GM12878 (cell line): ENCODE measurements around the gene PLEKHM3. TPM values are rescaled to one million over a fixed set of nuclear protein-coding genes. Genes with fewer than 3 reads are reported as not detected.

Experiments
- polyA plus RNA-seq, 11 experiments: library from polyadenylated mRNA; depleted of rRNA in 4 of 11; unstranded in 6 of 11; stranded (reverse) in 5 of 11; fragments of >200 nt; fragmentation: Nextera tagmentation in 4 of 11; fragmentation: Illumina TruSeq in 1 of 11; extraction: Ambion mirVana in 4 of 11; extraction: Trizol in 1 of 11; gene quantifications; 1 replicate in 1 of 11; 2 replicates in 10 of 11; pipeline versions ENCODE4 v1.2.1 to v1.2.3, GENCODE V29; 2011 to 2016; ENCODE audit warnings: inconsistent platforms in 2 of 11, missing spikeins in 2 of 11, low read depth in 1 of 11
- small RNA-seq: library from RNA; depleted of rRNA; stranded (forward); fragments of <200 nt; gene quantifications from one replicate; pipeline ENCODE3, GENCODE V24; 2014
- total RNA-seq, 4 experiments: library from RNA; depleted of rRNA in 3 of 4; stranded (reverse); fragments of >200 nt in 3 of 4; fragmentation: Illumina TruSeq in 1 of 4; extraction: Trizol in 1 of 4; gene quantifications; 2 replicates each; pipeline versions ENCODE4 v1.2.1 to v1.2.3, GENCODE V29; 2013 to 2021

The PLEKHM3 gene
- total and polyA plus RNA-seq, 10 of the 15 experiments (the other 5 are each of a cell fraction or from before 2014, with no cell fraction given) = 1.4 to 5.6 (median 3.0) TPM

Small RNAs within 50 kb of the gene (small RNA-seq; reads per million reads assigned to genes)
- not detected for gene RNA5SP116
- not detected for gene RNU6-360P

Other genes starting within 250 kb of the PLEKHM3 start
- gene CRYGD, start 99.0 kb upstream of the PLEKHM3 start, total RNA-seq (2014; rRNA removed) = not detected in 2 replicates
- not detected in 2 replicates for gene CRYGD, start 99.0 kb upstream of the PLEKHM3 start, total RNA-seq (2014; rRNA removed; fragmentation: Illumina TruSeq; extraction: Trizol)
- not detected in 2 replicates for gene CRYGD, start 99.0 kb upstream of the PLEKHM3 start, total RNA-seq (2021)
- gene CRYGD, start 99.0 kb upstream of the PLEKHM3 start, polyA plus RNA-seq (2011; rRNA removed) = not detected in 2 replicates
- not detected in 2 replicates for gene CRYGD, start 99.0 kb upstream of the PLEKHM3 start, polyA plus RNA-seq (2014; fragmentation: Illumina TruSeq; extraction: Trizol)
- not detected for gene CRYGD, start 99.0 kb upstream of the PLEKHM3 start, polyA plus RNA-seq (2014; fragmentation: Nextera tagmentation; extraction: Ambion mirVana)
- not detected in 2 replicates for gene CRYGD, start 99.0 kb upstream of the PLEKHM3 start, polyA plus RNA-seq (2014; rRNA removed)
- not detected for gene CRYGD, start 99.0 kb upstream of the PLEKHM3 start, polyA plus RNA-seq (2016; fragmentation: Nextera tagmentation; extraction: Ambion mirVana)
- not detected in 2 replicates for gene CRYGC, start 104.3 kb upstream of the PLEKHM3 start, total RNA-seq (2014; rRNA removed)
- gene CRYGC, start 104.3 kb upstream of the PLEKHM3 start, total RNA-seq (2014; rRNA removed; fragmentation: Illumina TruSeq; extraction: Trizol) = not detected in 2 replicates
- gene CRYGC, start 104.3 kb upstream of the PLEKHM3 start, total RNA-seq (2021) = not detected in 2 replicates
- not detected in 2 replicates for gene CRYGC, start 104.3 kb upstream of the PLEKHM3 start, polyA plus RNA-seq (2011; rRNA removed)
- gene CRYGC, start 104.3 kb upstream of the PLEKHM3 start, polyA plus RNA-seq (2014; fragmentation: Illumina TruSeq; extraction: Trizol) = not detected in 2 replicates
- gene CRYGC, start 104.3 kb upstream of the PLEKHM3 start, polyA plus RNA-seq (2014; fragmentation: Nextera tagmentation; extraction: Ambion mirVana) = not detected
- not detected in 2 replicates for gene CRYGC, start 104.3 kb upstream of the PLEKHM3 start, polyA plus RNA-seq (2014; rRNA removed)
- gene CRYGC, start 104.3 kb upstream of the PLEKHM3 start, polyA plus RNA-seq (2016; fragmentation: Nextera tagmentation; extraction: Ambion mirVana) = not detected
- not detected in 2 replicates for gene CRYGB, start 120.6 kb upstream of the PLEKHM3 start, total RNA-seq (2014; rRNA removed)
- not detected in 2 replicates for gene CRYGB, start 120.6 kb upstream of the PLEKHM3 start, total RNA-seq (2014; rRNA removed; fragmentation: Illumina TruSeq; extraction: Trizol)
- gene CRYGB, start 120.6 kb upstream of the PLEKHM3 start, total RNA-seq (2021) = not detected in 2 replicates
- not detected in 2 replicates for gene CRYGB, start 120.6 kb upstream of the PLEKHM3 start, polyA plus RNA-seq (2011; rRNA removed)
- not detected in 2 replicates for gene CRYGB, start 120.6 kb upstream of the PLEKHM3 start, polyA plus RNA-seq (2014; fragmentation: Illumina TruSeq; extraction: Trizol)
- not detected for gene CRYGB, start 120.6 kb upstream of the PLEKHM3 start, polyA plus RNA-seq (2014; fragmentation: Nextera tagmentation; extraction: Ambion mirVana)
- not detected in 2 replicates for gene CRYGB, start 120.6 kb upstream of the PLEKHM3 start, polyA plus RNA-seq (2014; rRNA removed)
- not detected for gene CRYGB, start 120.6 kb upstream of the PLEKHM3 start, polyA plus RNA-seq (2016; fragmentation: Nextera tagmentation; extraction: Ambion mirVana)
- not detected in 2 replicates for gene CRYGA, start 138.1 kb upstream of the PLEKHM3 start, total RNA-seq (2014; rRNA removed)
- not detected in 2 replicates for gene CRYGA, start 138.1 kb upstream of the PLEKHM3 start, total RNA-seq (2014; rRNA removed; fragmentation: Illumina TruSeq; extraction: Trizol)
- gene CRYGA, start 138.1 kb upstream of the PLEKHM3 start, total RNA-seq (2021) = not detected in 2 replicates
- not detected in 2 replicates for gene CRYGA, start 138.1 kb upstream of the PLEKHM3 start, polyA plus RNA-seq (2011; rRNA removed)
- gene CRYGA, start 138.1 kb upstream of the PLEKHM3 start, polyA plus RNA-seq (2014; fragmentation: Illumina TruSeq; extraction: Trizol) = not detected in 2 replicates
- gene CRYGA, start 138.1 kb upstream of the PLEKHM3 start, polyA plus RNA-seq (2014; fragmentation: Nextera tagmentation; extraction: Ambion mirVana) = not detected
- gene CRYGA, start 138.1 kb upstream of the PLEKHM3 start, polyA plus RNA-seq (2014; rRNA removed) = not detected in 2 replicates
- not detected for gene CRYGA, start 138.1 kb upstream of the PLEKHM3 start, polyA plus RNA-seq (2016; fragmentation: Nextera tagmentation; extraction: Ambion mirVana)
- gene C2orf80, start 164.5 kb upstream of the PLEKHM3 start, total RNA-seq (2014; rRNA removed) = not detected in 2 replicates
- gene C2orf80, start 164.5 kb upstream of the PLEKHM3 start, total RNA-seq (2014; rRNA removed; fragmentation: Illumina TruSeq; extraction: Trizol) = not detected in 2 replicates
- gene C2orf80, start 164.5 kb upstream of the PLEKHM3 start, total RNA-seq (2021) = not detected in 2 replicates
- gene C2orf80, start 164.5 kb upstream of the PLEKHM3 start, polyA plus RNA-seq (2011; rRNA removed) = not detected in 2 replicates
- gene C2orf80, start 164.5 kb upstream of the PLEKHM3 start, polyA plus RNA-seq (2014; fragmentation: Illumina TruSeq; extraction: Trizol) = not detected in 2 replicates
- gene C2orf80, start 164.5 kb upstream of the PLEKHM3 start, polyA plus RNA-seq (2014; fragmentation: Nextera tagmentation; extraction: Ambion mirVana) = not detected
- gene C2orf80, start 164.5 kb upstream of the PLEKHM3 start, polyA plus RNA-seq (2014; rRNA removed) = not detected in 2 replicates
- not detected for gene C2orf80, start 164.5 kb upstream of the PLEKHM3 start, polyA plus RNA-seq (2016; fragmentation: Nextera tagmentation; extraction: Ambion mirVana)
- gene IDH1, start 229.5 kb upstream of the PLEKHM3 start, total RNA-seq (2014; rRNA removed) = 39.0 and 51.9 TPM in 2 replicates
- 57.1 and 58.1 TPM in 2 replicates for gene IDH1, start 229.5 kb upstream of the PLEKHM3 start, total RNA-seq (2014; rRNA removed; fragmentation: Illumina TruSeq; extraction: Trizol)
- gene IDH1, start 229.5 kb upstream of the PLEKHM3 start, total RNA-seq (2021) = 45.4 and 46.4 TPM in 2 replicates
- gene IDH1, start 229.5 kb upstream of the PLEKHM3 start, polyA plus RNA-seq (2011; rRNA removed) = 114 and 164 TPM in 2 replicates
- 54.4 and 72.1 TPM in 2 replicates for gene IDH1, start 229.5 kb upstream of the PLEKHM3 start, polyA plus RNA-seq (2014; fragmentation: Illumina TruSeq; extraction: Trizol)
- 10 to 100 TPM; 56.0 to 67.7 TPM for gene IDH1, start 229.5 kb upstream of the PLEKHM3 start, polyA plus RNA-seq (2014; fragmentation: Nextera tagmentation; extraction: Ambion mirVana)
- gene IDH1, start 229.5 kb upstream of the PLEKHM3 start, polyA plus RNA-seq (2014; rRNA removed) = 35.8 and 46.9 TPM in 2 replicates
- gene IDH1, start 229.5 kb upstream of the PLEKHM3 start, polyA plus RNA-seq (2016; fragmentation: Nextera tagmentation; extraction: Ambion mirVana) = 10 to 100 TPM; 48.9 to 55.6 TPM
- 26.8 and 31.3 TPM in 2 replicates for gene PIKFYVE, start 240.7 kb upstream of the PLEKHM3 start, total RNA-seq (2014; rRNA removed)
- gene PIKFYVE, start 240.7 kb upstream of the PLEKHM3 start, total RNA-seq (2014; rRNA removed; fragmentation: Illumina TruSeq; extraction: Trizol) = 28.4 and 29.9 TPM in 2 replicates
- 21.1 and 21.2 TPM in 2 replicates for gene PIKFYVE, start 240.7 kb upstream of the PLEKHM3 start, total RNA-seq (2021)
- 41.7 and 57.9 TPM in 2 replicates for gene PIKFYVE, start 240.7 kb upstream of the PLEKHM3 start, polyA plus RNA-seq (2011; rRNA removed)
- 24.5 and 31.0 TPM in 2 replicates for gene PIKFYVE, start 240.7 kb upstream of the PLEKHM3 start, polyA plus RNA-seq (2014; fragmentation: Illumina TruSeq; extraction: Trizol)
- gene PIKFYVE, start 240.7 kb upstream of the PLEKHM3 start, polyA plus RNA-seq (2014; fragmentation: Nextera tagmentation; extraction: Ambion mirVana) = 1 to 10 TPM; 5.2 to 5.5 TPM
- 15.6 and 18.0 TPM in 2 replicates for gene PIKFYVE, start 240.7 kb upstream of the PLEKHM3 start, polyA plus RNA-seq (2014; rRNA removed)
- 1 to 10 TPM; 9.6 to 9.9 TPM for gene PIKFYVE, start 240.7 kb upstream of the PLEKHM3 start, polyA plus RNA-seq (2016; fragmentation: Nextera tagmentation; extraction: Ambion mirVana)